HEK293 (cell line): ENCODE measurements around the gene WWOX.

Source experiments
- CTCF ChIA-PET: fragments of 350-600 bp; formaldehyde crosslinking; extraction: SDS; loops from one replicate; lab custom pipeline; 2021; ENCODE audit warnings: antibody characterized with exemption; lab: Yijun Ruan, JAX
- POLR2A ChIA-PET: fragments of 300-600 bp; formaldehyde crosslinking; extraction: SDS; loops from one replicate; lab custom pipeline; 2020; ENCODE audit warnings: antibody characterized with exemption, inconsistent platforms; lab: Yijun Ruan, JAX
- H3K27ac ChIP-seq: fragments of 200-500 bp; sonication (Bioruptor generic); 2 replicates; pipeline ENCODE4 v1.5.1; 2014; ENCODE audit warnings: low read depth, low read length, control low read depth, inconsistent platforms; ENCODE audit errors: extremely low read depth
- H3K36me3 ChIP-seq, 2 experiments: fragments of 200-500 bp in 1 of 2; sonication (Bioruptor generic) in 1 of 2; 1 replicate in 1 of 2; 2 replicates in 1 of 2; pipeline ENCODE4 v1.5.1; 2014 to 2017; ENCODE audit warnings: inconsistent platforms in 2 of 2, low read length in 2 of 2; ENCODE audit not compliant: control insufficient read depth in 2 of 2, insufficient read depth in 1 of 2
- H3K4me1 ChIP-seq: fragments of 200-500 bp; sonication (Bioruptor generic); 2 replicates; pipeline ENCODE4 v1.5.1; 2014; ENCODE audit warnings: mild to moderate bottlenecking, low read length, inconsistent platforms; ENCODE audit not compliant: control insufficient read depth, insufficient read depth
- H3K4me3 ChIP-seq: 2 replicates; pipeline ENCODE4 v1.5.1; 2011; ENCODE audit warnings: low read depth, mild to moderate bottlenecking, control low read depth, low read length, moderate library complexity
- H3K9me3 ChIP-seq: fragments of 200-500 bp; sonication (Bioruptor generic); 2 replicates; pipeline ENCODE4 v1.5.1; 2014; ENCODE audit warnings: low read depth, low read length, inconsistent platforms; ENCODE audit not compliant: control insufficient read depth, insufficient read depth
- ELK4 ChIP-seq: IDR thresholded peaks from 2 replicates; pipeline ENCODE4 v1.6.1; 2011; ENCODE audit warnings: mild to moderate bottlenecking, low read depth, low read length, borderline replicate concordance
- HOXC10 ChIP-seq: sonication (generic); formaldehyde crosslinking; IDR thresholded peaks from 2 replicates; pipeline ENCODE4 v1.8.1; 2023; ENCODE audit warnings: mild to moderate bottlenecking, missing genetic modification reagents
- KLF1 ChIP-seq: fragments of 450-650 bp; formaldehyde crosslinking; IDR thresholded peaks from 2 replicates; pipeline ENCODE4 v1.5.1; 2016; ENCODE audit warnings: missing biosample characterization, missing genetic modification characterization
- KLF8 ChIP-seq: fragments of 450-650 bp; formaldehyde crosslinking; IDR thresholded peaks from 2 replicates; pipeline ENCODE4 v1.5.1; 2016; ENCODE audit warnings: missing biosample characterization, missing genetic modification characterization
- ZBTB20 ChIP-seq: fragments of 450-650 bp; formaldehyde crosslinking; IDR thresholded peaks from 2 replicates; pipeline ENCODE4 v1.5.1; 2016; ENCODE audit warnings: missing biosample characterization, missing genetic modification characterization
- ZNF155 ChIP-seq: fragments of 450-650 bp; formaldehyde crosslinking; IDR thresholded peaks from 2 replicates; pipeline ENCODE4 v1.5.1; 2016; ENCODE audit warnings: missing biosample characterization, missing genetic modification characterization
- ZNF157 ChIP-seq: fragments of 450-650 bp; formaldehyde crosslinking; IDR thresholded peaks from 2 replicates; pipeline ENCODE4 v1.5.1; 2016; ENCODE audit warnings: missing biosample characterization, missing genetic modification characterization
- ZNF174 ChIP-seq: fragments of 450-650 bp; formaldehyde crosslinking; IDR thresholded peaks from 2 replicates; pipeline ENCODE4 v1.5.0; 2017; ENCODE audit warnings: missing biosample characterization, mild to moderate bottlenecking, missing genetic modification characterization
- ZNF26 ChIP-seq: fragments of 450-650 bp; formaldehyde crosslinking; IDR thresholded peaks from 2 replicates; pipeline ENCODE4 v1.5.1; 2016; ENCODE audit warnings: missing biosample characterization, missing genetic modification characterization
- ZNF292 ChIP-seq: fragments of 450-650 bp; formaldehyde crosslinking; IDR thresholded peaks from 2 replicates; pipeline ENCODE4 v1.5.1; 2016; ENCODE audit warnings: low read depth, missing biosample characterization, missing genetic modification characterization, borderline replicate concordance
- ZNF391 ChIP-seq: fragments of 450-650 bp; formaldehyde crosslinking; IDR thresholded peaks from 2 replicates; pipeline ENCODE4 v1.5.1; 2016; ENCODE audit warnings: low read depth, missing biosample characterization, missing genetic modification characterization, borderline replicate concordance
- ZNF473 ChIP-seq: fragments of 450-650 bp; formaldehyde crosslinking; IDR thresholded peaks from 2 replicates; pipeline ENCODE4 v1.5.1; 2017; ENCODE audit warnings: missing biosample characterization, missing genetic modification characterization
- ZNF488 ChIP-seq: fragments of 450-650 bp; formaldehyde crosslinking; IDR thresholded peaks from 2 replicates; pipeline ENCODE4 v1.5.1; 2016; ENCODE audit warnings: missing biosample characterization, missing genetic modification characterization
- ZNF585B ChIP-seq: fragments of 450-650 bp; formaldehyde crosslinking; IDR thresholded peaks from 2 replicates; pipeline ENCODE4 v1.5.1; 2016; ENCODE audit warnings: missing biosample characterization, missing genetic modification characterization
- ZNF629 ChIP-seq: fragments of 450-650 bp; formaldehyde crosslinking; IDR thresholded peaks from 2 replicates; pipeline ENCODE4 v1.5.1; 2017; ENCODE audit warnings: missing biosample characterization, missing genetic modification characterization
- ZNF660 ChIP-seq: fragments of 450-650 bp; IDR thresholded peaks from 2 replicates; pipeline ENCODE4 v1.5.1; 2018; ENCODE audit warnings: missing biosample characterization, mild to moderate bottlenecking, missing genetic modification characterization
- ZNF692 ChIP-seq: fragments of 450-650 bp; formaldehyde crosslinking; IDR thresholded peaks from 2 replicates; pipeline ENCODE4 v1.5.1; 2016; ENCODE audit warnings: missing biosample characterization, missing genetic modification characterization
- ZNF777 ChIP-seq: fragments of 450-650 bp; formaldehyde crosslinking; IDR thresholded peaks from 2 replicates; pipeline ENCODE4 v1.5.1; 2017; ENCODE audit warnings: missing biosample characterization, missing genetic modification characterization, borderline replicate concordance
- ZNF830 ChIP-seq: fragments of 450-650 bp; IDR thresholded peaks from 2 replicates; pipeline ENCODE4 v1.5.0; 2018; ENCODE audit warnings: missing biosample characterization, missing genetic modification characterization, low read depth, mild to moderate bottlenecking, moderate library complexity

WWOX gene

GRCh38 chr16:78842950-78843349 lies 743.5 kb downstream of the WWOX start (continued):
- TF ChIP-seq HOXC10 (no peak), ZNF26 (tag by site-specific recombination) (no peak)

- ChIA-PET POLR2A (no interaction called here), CTCF (interaction anchor here (0.6 kb wide), 1 partner anchor 440 kb away, joined by 7 read pairs; no protein-coding TSS in a partner anchor)
- H3K27ac ChIP-seq = no peak overlapping the region
- no peak overlapping the region for H3K4me3 ChIP-seq
- H3K4me1 ChIP-seq = peaks cover 17% of the 10 kb centered on the region
- no peaks in the 10 kb centered on the region for H3K36me3 ChIP-seq
- no peaks in the 10 kb centered on the region for H3K9me3 ChIP-seq
- TF ChIP-seq ELK4 = no peak
- no peak for TF ChIP-seq ZNF473
- TF ChIP-seq ZNF830 = no peak
- TF ChIP-seq KLF8 (tag by site-specific recombination) = no peak
- no peak for TF ChIP-seq ZBTB20 (tag by site-specific recombination)
- TF ChIP-seq ZNF292 (tag by site-specific recombination) = no peak
These were observed 744.5 kb downstream of the WWOX start for GRCh38 chr16:78843978-78844377.

- POLR2A ChIA-PET = no interaction called here
- Histone ChIP-seq H3K27ac (no peak overlapping the region), H3K9me3 (no peaks in the 10 kb centered on the region), H3K4me3 (no peak overlapping the region), H3K4me1 (peaks cover 17% of the 10 kb centered on the region), H3K36me3 (no peaks in the 10 kb centered on the region)
- no peak for TF ChIP-seq ZNF777 (tag by site-specific recombination)
- no peak for TF ChIP-seq ZNF155 (tag by site-specific recombination)
- no peak for TF ChIP-seq ZNF157 (tag by site-specific recombination)
- no peak for TF ChIP-seq KLF1 (tag by site-specific recombination)
- no peak for TF ChIP-seq ZNF391 (tag by site-specific recombination)
- TF ChIP-seq ZNF174 (tag by site-specific recombination) = no peak
- TF ChIP-seq ZNF488 = no peak
- no peak for TF ChIP-seq ZNF692 (tag by site-specific recombination)
- TF ChIP-seq ZNF585B = no peak
- TF ChIP-seq ZNF629 (tag by site-specific recombination) = no peak
- no peak for TF ChIP-seq ZNF660 (tag by site-specific recombination)
- CTCF ChIA-PET = interaction anchor here (0.6 kb wide), 1 partner anchor 439 kb away, joined by 7 read pairs; no protein-coding TSS in a partner anchor
These were observed 745.2 kb downstream of the WWOX start for GRCh38 chr16:78844682-78845081.
